Mucosa of stomach (tissue), 1 donor: Measurements from ENCODE around the gene ZNF37A.
A peak's percentile ranks its signal among the peaks of the same experiment; 100 is the strongest.
"Not testable (repeated sequence)": the region's sequence is repeated elsewhere in the genome, so short reads cannot be mapped to it uniquely, and the experiment has no call there.

Experiments
- H3K27me3 ChIP-seq: one replicate; pipeline ENCODE4 v1.7.0; 2013; ENCODE audit warnings: mild to moderate bottlenecking, low read length; ENCODE audit not compliant: control insufficient read depth, insufficient read depth
- H3K36me3 ChIP-seq: one replicate; pipeline ENCODE4 v1.7.0; 2013; ENCODE audit warnings: low read length; ENCODE audit not compliant: control insufficient read depth, insufficient read depth
- H3K4me1 ChIP-seq: one replicate; pipeline ENCODE4 v1.7.0; 2013; ENCODE audit warnings: mild to moderate bottlenecking, low read length; ENCODE audit not compliant: control insufficient read depth, insufficient read depth
- H3K4me3 ChIP-seq: one replicate; pipeline ENCODE4 v1.7.0; 2013; ENCODE audit warnings: low read length
- H3K9ac ChIP-seq: one replicate; pipeline ENCODE4 v1.7.0; 2013; ENCODE audit warnings: mild to moderate bottlenecking, low read length, moderate library complexity
- H3K9me3 ChIP-seq: one replicate; pipeline ENCODE4 v1.7.0; 2013; ENCODE audit warnings: mild to moderate bottlenecking, low read length, moderate library complexity; ENCODE audit not compliant: control insufficient read depth
- donor health status: Pancreatic carcinoma.

ZNF37A gene

DNA sequence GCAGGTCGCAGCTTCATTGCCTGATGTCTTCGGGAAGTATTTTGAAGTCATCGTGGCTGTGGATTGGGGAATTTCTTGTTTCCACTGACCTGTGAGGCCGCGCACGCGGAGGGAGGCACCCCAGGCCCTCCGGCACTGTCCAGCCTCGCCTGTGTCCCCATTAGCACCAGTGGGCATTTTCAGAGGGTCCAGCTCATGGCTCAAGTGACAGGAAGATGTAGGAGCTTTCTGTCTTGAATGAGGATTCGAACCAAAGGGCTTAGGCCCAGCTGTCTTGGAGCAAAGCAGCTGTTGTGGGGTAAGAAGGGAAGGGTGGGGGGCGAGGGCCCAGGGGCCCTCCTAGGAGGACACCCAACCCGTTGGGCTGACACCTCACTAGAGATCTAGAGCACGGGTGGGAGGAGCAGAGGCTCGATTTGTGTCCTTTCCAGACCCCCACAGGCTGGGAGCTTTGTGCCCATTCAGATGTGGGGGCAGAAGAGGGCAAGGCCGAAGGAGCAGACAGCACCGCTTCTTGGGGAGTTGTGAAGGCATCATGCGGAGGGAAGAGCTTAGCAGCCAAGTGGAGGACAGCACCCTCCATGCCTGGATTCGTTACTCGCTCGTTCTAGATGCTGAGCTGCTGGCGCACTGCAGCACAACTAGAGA, 914 bp downstream of the ZNF37A start:
- Histone ChIP-seq H3K9ac (peak overlapping the region; percentile 86), H3K9me3 (peaks cover under 1% of the 10 kb centered on the region), H3K4me3 (peak overlapping the region; percentile 71), H3K36me3 (no peaks in the 10 kb centered on the region), H3K4me1 (peaks cover 7% of the 10 kb centered on the region), H3K27me3 (no peaks in the 10 kb centered on the region)

DNA sequence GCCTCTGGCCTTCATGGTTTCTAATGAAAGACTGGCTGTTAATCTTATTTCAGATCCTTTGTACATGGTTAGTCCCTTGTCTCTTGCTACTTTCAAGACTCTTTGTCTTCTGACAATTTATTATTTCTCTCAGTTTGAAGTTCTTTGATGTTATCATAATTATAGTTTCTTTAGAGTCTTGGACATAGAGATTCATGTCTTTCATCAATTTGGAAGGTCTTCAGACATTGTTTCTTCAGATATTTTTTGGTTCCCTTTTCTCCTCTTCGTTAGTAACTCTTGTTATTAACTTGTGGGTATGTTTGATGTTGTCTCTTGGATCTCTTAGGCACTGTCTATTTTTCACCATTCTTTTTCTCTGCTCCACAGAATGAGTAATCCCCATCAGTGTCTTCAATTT, 8.7 kb downstream of the ZNF37A start:
- peaks cover 11% of the 10 kb centered on the region for H3K9me3 ChIP-seq

DNA sequence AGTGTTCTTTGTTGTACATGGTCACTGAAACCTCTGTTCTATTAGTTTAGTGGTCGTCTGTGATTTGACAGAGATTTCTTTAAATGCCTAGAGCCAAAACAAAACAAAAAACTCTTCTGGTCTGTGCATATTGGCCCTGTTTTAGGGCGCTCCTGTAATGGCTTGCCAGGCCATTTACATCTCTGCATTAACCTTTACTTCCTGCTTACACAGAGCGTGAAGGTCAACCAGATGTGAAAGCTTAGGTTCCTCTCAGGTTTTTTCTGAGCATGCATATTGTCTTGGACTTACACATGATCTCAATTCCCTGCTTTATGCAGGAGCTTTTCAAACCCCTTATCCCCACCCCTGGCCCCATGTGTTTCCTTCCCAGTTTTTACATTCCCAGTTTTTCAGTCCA, 9.6 kb downstream of the ZNF37A start:
- H3K9ac ChIP-seq: no peak overlapping the region
- H3K9me3 ChIP-seq: peaks cover 11% of the 10 kb centered on the region
- no peaks in the 10 kb centered on the region for H3K36me3 ChIP-seq
- no peaks in the 10 kb centered on the region for H3K4me1 ChIP-seq
- H3K27me3 ChIP-seq: no peaks in the 10 kb centered on the region
- H3K4me3 ChIP-seq: no peak overlapping the region

More for the DNA sequence above, 8.7 kb downstream of the ZNF37A start:
- H3K27me3 ChIP-seq: no peaks in the 10 kb centered on the region
- no peaks in the 10 kb centered on the region for H3K36me3 ChIP-seq
- H3K4me3 ChIP-seq: no peak overlapping the region
- H3K4me1 ChIP-seq: no peaks in the 10 kb centered on the region
- no peak overlapping the region for H3K9ac ChIP-seq

GRCh38 chr10:38112159-38112558, 18.0 kb downstream of the ZNF37A start:
- Histone ChIP-seq H3K36me3 (peaks cover 4% of the 10 kb centered on the region), H3K9ac (no peak overlapping the region), H3K27me3 (no peaks in the 10 kb centered on the region), H3K9me3 (peaks cover 16% of the 10 kb centered on the region), H3K4me3 (no peak overlapping the region), H3K4me1 (no peaks in the 10 kb centered on the region)

- H3K27me3 ChIP-seq: no peaks in the 10 kb centered on the region
- no peaks in the 10 kb centered on the region for H3K4me1 ChIP-seq
- peak overlapping the region; percentile 6 for H3K4me3 ChIP-seq
- H3K9ac ChIP-seq: no peak overlapping the region
- H3K9me3 ChIP-seq: peaks cover 52% of the 10 kb centered on the region
- H3K36me3 ChIP-seq: peaks cover 14% of the 10 kb centered on the region
Measured at GRCh38 chr10:38118072-38118807, 24.1 kb downstream of the ZNF37A start.

DNA sequence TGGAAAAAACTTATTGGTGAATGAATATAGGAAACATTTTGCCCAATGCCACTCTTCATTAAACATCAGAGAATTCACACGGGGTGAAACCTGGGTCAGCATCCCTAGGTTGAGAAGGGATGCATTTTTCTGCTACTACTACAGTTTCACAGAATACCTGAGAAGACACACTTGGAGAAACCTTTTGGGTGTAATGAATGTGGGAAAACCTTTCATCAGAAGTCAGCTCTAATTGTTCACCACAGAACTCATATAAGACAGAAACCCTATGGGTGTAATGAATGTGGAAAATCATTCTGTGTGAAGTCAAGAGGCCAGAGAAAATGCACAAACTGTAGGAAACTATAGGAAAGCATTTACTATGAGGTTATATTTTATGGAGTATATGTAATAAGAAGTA, 24.9 kb downstream of the ZNF37A start:
- Histone ChIP-seq H3K27me3 (no peaks in the 10 kb centered on the region), H3K9me3 (peaks cover 48% of the 10 kb centered on the region), H3K36me3 (peaks cover 14% of the 10 kb centered on the region), H3K4me1 (no peaks in the 10 kb centered on the region), H3K9ac (no peak overlapping the region), H3K4me3 (no peak overlapping the region)

GRCh38 chr10:38127812-38128211, 33.7 kb downstream of the ZNF37A start:
- Histone ChIP-seq H3K36me3 (no peaks in the 10 kb centered on the region), H3K9me3 (peaks cover 8% of the 10 kb centered on the region), H3K9ac (no peak overlapping the region), H3K27me3 (no peaks in the 10 kb centered on the region), H3K4me3 (no peak overlapping the region), H3K4me1 (no peaks in the 10 kb centered on the region)

- Histone ChIP-seq H3K4me1 (no peaks in the 10 kb centered on the region), H3K36me3 (no peaks in the 10 kb centered on the region), H3K4me3 (no peak overlapping the region), H3K27me3 (no peaks in the 10 kb centered on the region), H3K9me3 (no peaks in the 10 kb centered on the region), H3K9ac (no peak overlapping the region)
Measured at GRCh38 chr10:38143587-38143986, 49.5 kb downstream of the ZNF37A start.

DNA sequence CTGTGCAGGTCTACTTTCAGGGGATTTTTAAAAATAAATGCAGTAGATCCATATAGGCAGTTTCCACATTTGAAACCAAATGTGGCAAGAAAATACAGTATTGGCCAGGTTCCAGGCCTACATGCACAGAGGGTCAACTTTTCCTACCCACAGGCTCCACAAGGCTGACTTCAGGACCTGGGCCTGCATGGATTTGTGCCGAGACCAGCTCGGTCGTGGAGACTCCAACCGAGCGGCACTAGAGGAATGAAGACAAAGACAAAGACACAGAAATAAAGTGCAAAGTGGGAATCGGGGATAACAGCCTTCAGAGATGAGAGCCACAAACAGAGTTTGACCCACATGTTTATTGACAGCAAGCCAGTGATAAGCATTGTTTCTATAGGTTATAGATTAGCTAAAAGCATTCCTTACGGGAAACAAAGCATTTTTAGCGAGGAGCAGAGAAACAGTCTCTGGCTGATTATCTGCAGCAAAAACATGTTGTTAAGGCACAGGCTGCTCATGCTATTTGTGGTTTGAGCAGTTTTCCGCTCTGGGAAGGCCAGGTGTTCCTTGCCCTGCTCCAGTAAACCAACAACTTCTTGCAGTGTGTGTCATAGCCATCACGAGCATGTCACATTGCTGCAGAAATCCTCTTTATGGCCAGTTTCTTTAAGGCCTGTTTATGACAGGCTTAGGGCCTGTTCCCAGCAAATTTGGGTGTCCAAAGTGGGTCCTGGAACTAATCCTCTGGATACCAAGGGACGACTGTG, 52.6 kb downstream of the ZNF37A start:
- H3K36me3 ChIP-seq: no peaks in the 10 kb centered on the region
- H3K4me1 ChIP-seq: no peaks in the 10 kb centered on the region
- H3K4me3 ChIP-seq: no peak overlapping the region
- no peak overlapping the region for H3K9ac ChIP-seq
- no peaks in the 10 kb centered on the region for H3K27me3 ChIP-seq
- H3K9me3 ChIP-seq: no peaks in the 10 kb centered on the region

GRCh38 chr10:38147686-38148085, 53.5 kb downstream of the ZNF37A start:
- H3K9ac ChIP-seq: no peak overlapping the region
- no peaks in the 10 kb centered on the region for H3K27me3 ChIP-seq
- H3K4me1 ChIP-seq: no peaks in the 10 kb centered on the region
- H3K36me3 ChIP-seq: no peaks in the 10 kb centered on the region
- no peaks in the 10 kb centered on the region for H3K9me3 ChIP-seq
- H3K4me3 ChIP-seq: no peak overlapping the region

GRCh38 chr10:38150891-38151463, 56.8 kb downstream of the ZNF37A start:
- H3K36me3 ChIP-seq, H3K9ac ChIP-seq, H3K4me3 ChIP-seq, H3K4me1 ChIP-seq, H3K27me3 ChIP-seq, H3K9me3 ChIP-seq: not testable (repeated sequence)
